Measurements from ENCODE around the gene ARMH4. TPM values are rescaled to one million over a fixed set of nuclear protein-coding genes. Genes with fewer than 3 reads are reported as not detected.

The ARMH4 gene
- total RNA-seq, 1 experiment from 2014 or later: 0.07 TPM

GRCh38 chr14:58160561-58160960 lies 8.5 kb upstream of the ARMH4 start:
- Histone ChIP-seq H3K27me3 (replicated peaks; ENCODE audit: control insufficient read depth, insufficient read depth, low read length) (no peaks in the 10 kb centered on the region), H3K36me3 (ENCODE audit: control insufficient read depth, insufficient read depth, low read length) (no peaks in the 10 kb centered on the region), H3K9me3 (no peaks in the 10 kb centered on the region), H3K4me1 (no peaks in the 10 kb centered on the region), H3K4me3 (ENCODE audit: low read depth, low read length) (no peak overlapping the region)
- H3K27ac Mint-ChIP-seq (ENCODE audit: unreplicated experiment): no peak overlapping the region
- H3K9me3 Mint-ChIP-seq (ENCODE audit: unreplicated experiment): no peaks in the 10 kb centered on the region
- no peak for TF ChIP-seq CTCF (IDR thresholded peaks at IDR 0.05; ENCODE audit: insufficient read depth in 1 of 2, low read depth in 1 of 2, low read length in 1 of 2, severe bottlenecking in 1 of 2, unreplicated experiment in 1 of 2)
- intact Hi-C loops (cut with micrococcal nuclease; ENCODE audit: unreplicated experiment): no loop called here
- no peak overlapping the region for H3K4me3 Mint-ChIP-seq (ENCODE audit: unreplicated experiment)
- DNase-seq: no peak
- no TSS peak for BruUV-seq (replicated peaks)
- peaks cover 9% of the 10 kb centered on the region for H3K27me3 Mint-ChIP-seq (ENCODE audit: insufficient read depth, unreplicated experiment)
- CTCF ChIA-PET: interaction anchor here (0.7 kb wide), 1 partner anchor 27 kb away, joined by 3 read pairs; no protein-coding TSS in a partner anchor
- no peaks in the 10 kb centered on the region for H3K4me1 Mint-ChIP-seq (ENCODE audit: low read depth, unreplicated experiment)
- POLR2A ChIA-PET: no interaction called here
- no peaks in the 10 kb centered on the region for H3K36me3 Mint-ChIP-seq (ENCODE audit: insufficient read depth, unreplicated experiment)

DNA sequence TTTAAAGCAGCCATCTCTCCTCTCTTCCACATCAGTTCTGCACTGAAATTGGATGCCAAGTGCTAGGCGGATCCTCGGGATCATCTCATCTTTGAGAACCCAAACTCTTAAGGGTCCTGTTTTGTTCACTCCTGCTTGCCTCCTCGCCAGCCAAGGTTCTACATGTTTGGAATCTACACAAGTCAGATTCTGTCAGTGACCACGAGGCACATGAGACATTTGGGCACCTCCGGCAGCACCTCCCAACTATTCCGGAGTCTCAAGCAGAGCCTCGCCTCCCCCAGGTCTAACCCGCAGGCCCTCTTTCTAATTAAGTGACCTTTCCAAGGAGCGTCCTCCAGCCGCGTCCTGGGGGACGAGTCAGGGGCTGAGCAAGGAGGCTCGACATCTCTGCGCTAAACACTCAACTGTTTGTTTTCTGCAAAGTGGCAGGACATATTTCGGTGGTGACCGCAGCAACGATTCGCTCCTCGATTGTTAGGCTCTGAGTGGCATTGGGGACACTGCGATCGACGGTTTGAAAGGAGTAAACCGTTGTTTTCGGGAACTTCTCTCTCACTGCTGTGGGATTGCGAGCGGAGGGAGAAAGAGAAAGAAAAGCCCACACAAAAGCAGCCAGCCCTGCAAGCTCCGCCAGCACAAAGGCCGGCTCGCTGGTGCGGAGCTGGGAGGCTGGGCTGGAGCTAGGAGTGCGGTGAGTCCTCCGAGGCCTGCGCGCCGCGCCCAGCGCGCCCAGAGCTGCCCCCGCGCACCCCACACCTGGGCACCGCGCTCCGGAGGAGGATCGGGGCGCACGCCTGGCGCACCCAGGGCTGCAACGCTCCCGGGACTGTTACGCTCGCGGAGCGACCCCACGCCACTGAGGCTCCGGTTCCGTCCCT lies 640 bp downstream of the ARMH4 start:
- peaks cover 3% of the 10 kb centered on the region for H3K27me3 ChIP-seq (replicated peaks; ENCODE audit: control insufficient read depth, insufficient read depth, low read length)
- H3K27ac Mint-ChIP-seq (ENCODE audit: unreplicated experiment): no peak overlapping the region
- H3K27me3 Mint-ChIP-seq (ENCODE audit: insufficient read depth, unreplicated experiment): peaks cover 28% of the 10 kb centered on the region

More for the DNA sequence above, 640 bp downstream of the ARMH4 start:
- H3K36me3 ChIP-seq (ENCODE audit: control insufficient read depth, insufficient read depth, low read length): no peaks in the 10 kb centered on the region
- H3K4me3 Mint-ChIP-seq (ENCODE audit: unreplicated experiment): peak overlapping the region; percentile 71
- no peaks in the 10 kb centered on the region for H3K36me3 Mint-ChIP-seq (ENCODE audit: insufficient read depth, unreplicated experiment)
- no peak for DNase-seq
- H3K9me3 ChIP-seq: no peaks in the 10 kb centered on the region
- no peaks in the 10 kb centered on the region for H3K4me1 Mint-ChIP-seq (ENCODE audit: low read depth, unreplicated experiment)
- H3K9me3 Mint-ChIP-seq (ENCODE audit: unreplicated experiment): no peaks in the 10 kb centered on the region
- peak overlapping the region; percentile 37 for H3K4me3 ChIP-seq (ENCODE audit: low read depth, low read length)
- no TSS peak for BruUV-seq (replicated peaks)
- POLR2A ChIA-PET: no interaction called here
- intact Hi-C loops (cut with micrococcal nuclease; ENCODE audit: unreplicated experiment): loop anchor here (1.0 to 5.0 kb wide), 2 partner anchors 20 to 39 kb away; no protein-coding TSS in a partner anchor
- peaks cover 6% of the 10 kb centered on the region; the same call in 1 of the 2 replicates for H3K4me1 ChIP-seq
- CTCF ChIA-PET: no interaction called here
- no peak for TF ChIP-seq CTCF (IDR thresholded peaks at IDR 0.05; ENCODE audit: insufficient read depth in 1 of 2, low read depth in 1 of 2, low read length in 1 of 2, severe bottlenecking in 1 of 2, unreplicated experiment in 1 of 2)

All from Caco-2 (cell line).